GM12865 (cell line): ENCODE measurements around the gene LPA.
"Not testable (repeated sequence)": the region's sequence is repeated elsewhere in the genome, so short reads cannot be mapped to it uniquely, and the experiment has no call there.

Experiments used
- DNase-seq: peaks from one replicate; pipeline ENCODE4 v3.0.0; 2010; ENCODE audit warnings: low read depth
- H3K4me3 ChIP-seq: 2 replicates; pipeline ENCODE4 v1.5.1; 2011; ENCODE audit warnings: mild to moderate bottlenecking, low read depth, low read length, control low read depth
- CTCF ChIP-seq: IDR thresholded peaks from 2 replicates; pipeline ENCODE4 v1.5.1; 2011; ENCODE audit warnings: low read length, control low read depth, low read depth, inconsistent platforms; ENCODE audit not compliant: insufficient read depth; ENCODE audit errors: missing control alignments

The LPA gene

GRCh38 chr6:160664198-160664597, at the start of gene LPA:
LPA (minus strand) TSS chr6:160664275; CDS start chr6:160664214, 61 bp downstream.
- not testable (repeated sequence) for H3K4me3 ChIP-seq, DNase-seq

- DNase-seq, H3K4me3 ChIP-seq: not testable (repeated sequence)
These were observed 44.9 kb upstream of the LPA start for GRCh38 chr6:160708993-160709392.

- H3K4me3 ChIP-seq, DNase-seq: not testable (repeated sequence)
These were observed 40.6 kb upstream of the LPA start for GRCh38 chr6:160704688-160705087.

GRCh38 chr6:160701918-160702680, 38.0 kb upstream of the LPA start, which contains the start of gene PLG:
PLG (plus strand) TSS chr6:160702244; CDS start chr6:160702305, 61 bp downstream.
- not testable (repeated sequence) for DNase-seq, H3K4me3 ChIP-seq

GRCh38 chr6:160697826-160698225, 33.8 kb upstream of the LPA start:
- no peak for DNase-seq
- no peak overlapping the region for H3K4me3 ChIP-seq
- TF ChIP-seq CTCF, result no peak

- DNase-seq, H3K4me3 ChIP-seq: not testable (repeated sequence)
These were observed 32.8 kb upstream of the LPA start for GRCh38 chr6:160696884-160697283.

- H3K4me3 ChIP-seq, DNase-seq: not testable (repeated sequence)
These were observed 31.5 kb upstream of the LPA start for GRCh38 chr6:160695622-160696021.

- H3K4me3 ChIP-seq, DNase-seq: not testable (repeated sequence)
These were observed 30.9 kb upstream of the LPA start for GRCh38 chr6:160695025-160695424.

GRCh38 chr6:160692369-160692959, 28.4 kb upstream of the LPA start:
- peak; percentile 8 for DNase-seq

GRCh38 chr6:160691617-160692016, 27.5 kb upstream of the LPA start:
- H3K4me3 ChIP-seq, result no peak overlapping the region
- no peak for TF ChIP-seq CTCF
- DNase-seq, result no peak

More at GRCh38 chr6:160692369-160692959, 28.4 kb upstream of the LPA start:
- TF ChIP-seq CTCF, result peak; percentile 25
- no peak overlapping the region for H3K4me3 ChIP-seq

- H3K4me3 ChIP-seq, result no peak overlapping the region
- DNase-seq, result no peak
- TF ChIP-seq CTCF, result no peak
These were observed 26.4 kb upstream of the LPA start for GRCh38 chr6:160690458-160690857.
